UCSD-AML1 (cell line): ENCODE measurements around the gene WWOX.

Experiments
- DNase-seq: peaks from one replicate; lab custom pipeline; 2025; ENCODE audit not compliant: unreplicated experiment; lab: John Stamatoyannopoulos, UW

Gene WWOX

GRCh38 chr16:78102865-78103264, 3.4 kb downstream of the WWOX start:
- DNase-seq: no peak

GRCh38 chr16:78105517-78105916, 6.1 kb downstream of the WWOX start:
- no peak for DNase-seq

- no peak for DNase-seq
Observed at GRCh38 chr16:78106686-78107085, 7.2 kb downstream of the WWOX start.

- no peak for DNase-seq
Observed at GRCh38 chr16:78108451-78108850, 9.0 kb downstream of the WWOX start.

GRCh38 chr16:78113258-78113657, 13.8 kb downstream of the WWOX start:
- DNase-seq: no peak

- no peak for DNase-seq
Observed at GRCh38 chr16:78115659-78116058, 16.2 kb downstream of the WWOX start.

GRCh38 chr16:78116946-78117345, 17.5 kb downstream of the WWOX start:
- no peak for DNase-seq

GRCh38 chr16:78117391-78117790, 17.9 kb downstream of the WWOX start:
- no peak for DNase-seq

- no peak for DNase-seq
Observed at GRCh38 chr16:78118469-78119025, 19.1 kb downstream of the WWOX start.

GRCh38 chr16:78122774-78123315, 23.4 kb downstream of the WWOX start:
- DNase-seq: peak; percentile 16

GRCh38 chr16:78125112-78125844, 25.8 kb downstream of the WWOX start:
- DNase-seq: no peak

- DNase-seq: no peak
Observed at GRCh38 chr16:78126662-78127061, 27.2 kb downstream of the WWOX start.

- no peak for DNase-seq
Observed at GRCh38 chr16:78127130-78127529, 27.7 kb downstream of the WWOX start.

- no peak for DNase-seq
Observed at GRCh38 chr16:78128913-78129312, 29.5 kb downstream of the WWOX start.

GRCh38 chr16:78129349-78129748, 29.9 kb downstream of the WWOX start:
- DNase-seq: no peak

GRCh38 chr16:78130083-78130608, 30.7 kb downstream of the WWOX start:
- DNase-seq: no peak

GRCh38 chr16:78130950-78131349, 31.5 kb downstream of the WWOX start:
- no peak for DNase-seq

GRCh38 chr16:78133919-78134318, 34.5 kb downstream of the WWOX start:
- DNase-seq: no peak

GRCh38 chr16:78134944-78135619, 35.6 kb downstream of the WWOX start:
- DNase-seq: no peak

- DNase-seq: no peak
Observed at GRCh38 chr16:78137179-78137578, 37.7 kb downstream of the WWOX start.

- no peak for DNase-seq
Observed at GRCh38 chr16:78137782-78138616, 38.5 kb downstream of the WWOX start.
